Ishikawa (cell line): Measurements from ENCODE around the gene RMI2.
A peak's percentile ranks its signal among the peaks of the same experiment; 100 is the strongest.

Source experiments
- CEBPB ChIP-seq: IDR thresholded peaks from 2 replicates; pipeline ENCODE4 v1.6.1; 2012
- CREB1 ChIP-seq: IDR thresholded peaks from 2 replicates; pipeline ENCODE4 v1.6.1; 2012; ENCODE audit warnings: low read depth
- EGR1 ChIP-seq: IDR thresholded peaks from 2 replicates; pipeline ENCODE4 v1.6.1; 2012
- EP300 ChIP-seq: IDR thresholded peaks from 2 replicates; pipeline ENCODE4 v1.6.1; 2012; ENCODE audit warnings: borderline replicate concordance
- FOXM1 ChIP-seq: IDR thresholded peaks from 2 replicates; pipeline ENCODE4 v1.6.1; 2012; ENCODE audit warnings: low read depth, borderline replicate concordance
- MAX ChIP-seq: IDR thresholded peaks from 2 replicates; pipeline ENCODE4 v1.6.1; 2012
- NFIC ChIP-seq: IDR thresholded peaks from 2 replicates; pipeline ENCODE4 v1.6.1; 2012
- RAD21 ChIP-seq: IDR thresholded peaks from 2 replicates; pipeline ENCODE4 v1.6.1; 2012; ENCODE audit warnings: low read depth
- REST ChIP-seq: IDR thresholded peaks from 2 replicates; pipeline ENCODE4 v1.6.1; 2012; ENCODE audit warnings: low read depth, mild to moderate bottlenecking
- TAF1 ChIP-seq: IDR thresholded peaks from 2 replicates; pipeline ENCODE4 v1.6.1; 2012; ENCODE audit warnings: low read depth, mild to moderate bottlenecking
- TCF12 ChIP-seq: IDR thresholded peaks from 2 replicates; pipeline ENCODE4 v1.6.1; 2012; ENCODE audit warnings: low read depth
- TEAD4 ChIP-seq: IDR thresholded peaks from 2 replicates; pipeline ENCODE4 v1.6.1; 2012
- USF1 ChIP-seq: IDR thresholded peaks from 2 replicates; pipeline ENCODE4 v1.6.1; 2012
- YY1 ChIP-seq: IDR thresholded peaks from 2 replicates; pipeline ENCODE4 v1.6.1; 2012; ENCODE audit warnings: low read depth
- ZBTB7A ChIP-seq: IDR thresholded peaks from 2 replicates; pipeline ENCODE4 v1.6.1; 2012; ENCODE audit warnings: low read depth

RMI2 gene

GRCh38 chr16:11354407-11354732 is 9.1 kb downstream of the RMI2 start:
- no peak for TF ChIP-seq FOXM1
- no peak for TF ChIP-seq TCF12
- no peak for TF ChIP-seq TEAD4
- no peak for TF ChIP-seq EP300
- TF ChIP-seq NFIC: no peak
- TF ChIP-seq YY1: no peak
- no peak for TF ChIP-seq CREB1
- TF ChIP-seq EGR1: no peak
- TF ChIP-seq TAF1: no peak
- no peak for TF ChIP-seq RAD21
- no peak for TF ChIP-seq USF1

GRCh38 chr16:11354733-11355574 is 9.7 kb downstream of the RMI2 start:
- TF ChIP-seq RAD21: no peak
- TF ChIP-seq USF1: no peak
- no peak for TF ChIP-seq CREB1
- TF ChIP-seq NFIC: no peak
- TF ChIP-seq TAF1: no peak
- no peak for TF ChIP-seq TCF12
- TF ChIP-seq EP300: no peak
- no peak for TF ChIP-seq YY1
- TF ChIP-seq FOXM1: no peak
- TF ChIP-seq EGR1: no peak
- no peak for TF ChIP-seq CEBPB
- no peak for TF ChIP-seq TEAD4
- TF ChIP-seq REST: no peak
- TF ChIP-seq ZBTB7A: no peak
- TF ChIP-seq MAX: no peak

GRCh38 chr16:11355862-11356261 is 10.6 kb downstream of the RMI2 start:
- TF ChIP-seq RAD21 (no peak), FOXM1 (no peak), NFIC (no peak), MAX (no peak)

GRCh38 chr16:11356573-11357331 is 11.5 kb downstream of the RMI2 start:
- no peak for TF ChIP-seq REST
- TF ChIP-seq MAX: no peak
- TF ChIP-seq YY1: 0 out of 2 replicates have a peak, but pooled peaks have one; percentile 18
- no peak for TF ChIP-seq EGR1
- peak; percentile 85 for TF ChIP-seq RAD21
- TF ChIP-seq FOXM1: no peak
- TF ChIP-seq ZBTB7A: no peak; the same call in 1 of the 2 replicates
- TF ChIP-seq CEBPB: no peak
- TF ChIP-seq TEAD4: no peak
- no peak for TF ChIP-seq TAF1
- TF ChIP-seq USF1: no peak
- no peak for TF ChIP-seq CREB1
- no peak for TF ChIP-seq EP300

- TF ChIP-seq EGR1 (no peak), RAD21 (no peak), NFIC (no peak), TEAD4 (no peak), USF1 (no peak), TAF1 (no peak), YY1 (no peak), TCF12 (no peak), CREB1 (no peak), MAX (no peak), EP300 (no peak), CEBPB (no peak)
Measured at GRCh38 chr16:11358531-11358930, 13.3 kb downstream of the RMI2 start.
